Erythroblast (primary cell): ENCODE data around the gene PLD2.
A peak's percentile ranks its signal among the peaks of the same experiment; 100 is the strongest.

Source experiments
- DNase-seq, 2 experiments: peaks; one replicate each; lab custom pipeline; 2025; lab: John Stamatoyannopoulos, UW
- GATA1 ChIP-seq: IDR thresholded peaks from 2 replicates; pipeline ENCODE4 v1.6.1; 2011; ENCODE audit warnings: low read depth, mild to moderate bottlenecking, control low read depth, low read length, moderate library complexity
- POLR2A ChIP-seq: IDR thresholded peaks from 2 replicates; pipeline ENCODE4 v1.6.1; 2011; ENCODE audit warnings: mild to moderate bottlenecking, low read length

PLD2 gene, protein sequence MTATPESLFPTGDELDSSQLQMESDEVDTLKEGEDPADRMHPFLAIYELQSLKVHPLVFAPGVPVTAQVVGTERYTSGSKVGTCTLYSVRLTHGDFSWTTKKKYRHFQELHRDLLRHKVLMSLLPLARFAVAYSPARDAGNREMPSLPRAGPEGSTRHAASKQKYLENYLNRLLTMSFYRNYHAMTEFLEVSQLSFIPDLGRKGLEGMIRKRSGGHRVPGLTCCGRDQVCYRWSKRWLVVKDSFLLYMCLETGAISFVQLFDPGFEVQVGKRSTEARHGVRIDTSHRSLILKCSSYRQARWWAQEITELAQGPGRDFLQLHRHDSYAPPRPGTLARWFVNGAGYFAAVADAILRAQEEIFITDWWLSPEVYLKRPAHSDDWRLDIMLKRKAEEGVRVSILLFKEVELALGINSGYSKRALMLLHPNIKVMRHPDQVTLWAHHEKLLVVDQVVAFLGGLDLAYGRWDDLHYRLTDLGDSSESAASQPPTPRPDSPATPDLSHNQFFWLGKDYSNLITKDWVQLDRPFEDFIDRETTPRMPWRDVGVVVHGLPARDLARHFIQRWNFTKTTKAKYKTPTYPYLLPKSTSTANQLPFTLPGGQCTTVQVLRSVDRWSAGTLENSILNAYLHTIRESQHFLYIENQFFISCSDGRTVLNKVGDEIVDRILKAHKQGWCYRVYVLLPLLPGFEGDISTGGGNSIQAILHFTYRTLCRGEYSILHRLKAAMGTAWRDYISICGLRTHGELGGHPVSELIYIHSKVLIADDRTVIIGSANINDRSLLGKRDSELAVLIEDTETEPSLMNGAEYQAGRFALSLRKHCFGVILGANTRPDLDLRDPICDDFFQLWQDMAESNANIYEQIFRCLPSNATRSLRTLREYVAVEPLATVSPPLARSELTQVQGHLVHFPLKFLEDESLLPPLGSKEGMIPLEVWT

GRCh38 chr17:4806777-4807604 lies at the start of gene PLD2:
Gene PLD2 (plus strand): TSS chr17:4807152. CDS start chr17:4807773, 621 bp downstream.
- DNase-seq, result peak; percentile 81 to 86
- TF ChIP-seq POLR2A (no peak), GATA1 (no peak)

DNA sequence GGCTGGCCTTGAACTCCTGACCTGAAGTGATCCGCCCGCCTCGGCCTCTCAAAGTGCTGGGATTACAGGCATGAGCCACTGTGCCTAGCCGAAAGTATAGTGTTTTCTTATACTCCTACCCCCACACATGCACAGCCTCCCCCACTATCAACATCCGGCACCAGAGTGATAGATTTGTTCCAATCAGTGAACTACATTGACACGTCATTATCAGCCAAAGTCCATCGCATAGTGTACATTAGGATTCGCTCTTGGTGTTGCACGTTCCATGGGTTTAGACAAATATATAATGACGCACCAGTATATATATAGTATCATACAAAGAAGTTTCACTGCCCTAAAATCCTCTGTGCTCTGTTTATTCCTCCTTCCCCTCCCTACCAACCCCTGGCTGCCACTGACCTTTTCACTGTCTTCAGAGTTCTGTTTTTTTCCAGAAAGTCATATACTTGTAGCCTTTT lies 47.1 kb upstream of the PLD2 start:
- TF ChIP-seq POLR2A, result no peak
- TF ChIP-seq GATA1, result no peak
- no peak for DNase-seq

DNA sequence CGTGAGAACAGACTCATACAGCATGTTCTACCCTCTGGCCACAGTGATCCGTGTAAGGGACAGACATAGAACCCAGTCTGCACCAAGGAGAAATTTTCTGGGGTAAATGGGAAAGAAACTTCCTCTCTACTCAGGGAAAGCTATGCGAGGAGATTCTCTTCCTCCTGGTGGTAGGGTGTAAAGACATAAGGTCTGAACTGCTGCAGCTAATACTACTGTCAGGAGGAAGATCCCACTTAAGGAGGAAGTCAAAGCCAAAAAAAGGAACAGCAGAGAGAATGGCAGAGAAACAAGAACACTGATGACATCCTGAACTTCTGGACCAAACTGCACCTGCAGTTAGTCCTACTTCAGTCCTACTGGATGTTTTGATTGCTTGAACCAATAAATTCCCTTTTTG lies 42.4 kb upstream of the PLD2 start:
- no peak for DNase-seq
- TF ChIP-seq GATA1 (no peak), POLR2A (no peak)

DNA sequence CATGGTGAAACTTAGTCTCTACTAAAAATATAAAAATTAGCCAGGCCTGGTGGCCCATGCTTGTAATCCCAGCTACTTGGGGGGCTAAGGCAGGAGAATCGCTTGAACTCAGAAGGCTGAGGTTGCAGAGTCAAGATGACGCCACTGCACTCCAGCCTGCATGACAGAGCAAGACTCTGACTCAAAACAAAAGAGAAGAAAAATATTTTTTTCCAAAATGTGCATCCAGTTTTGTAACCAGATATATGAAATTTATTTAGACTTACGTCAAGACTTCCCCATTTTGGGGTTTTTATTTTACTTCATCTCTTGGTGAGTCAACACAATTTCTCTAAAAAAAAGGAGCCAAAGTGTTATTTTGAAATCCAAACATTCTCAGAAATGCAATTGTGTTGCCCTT lies 40.8 kb upstream of the PLD2 start:
- no peak for TF ChIP-seq POLR2A
- no peak for TF ChIP-seq GATA1
- DNase-seq, result no peak

- no peak for TF ChIP-seq POLR2A
- no peak for TF ChIP-seq GATA1
- DNase-seq, result no peak
Observed at GRCh38 chr17:4766723-4767122, 40.2 kb upstream of the PLD2 start.

DNA sequence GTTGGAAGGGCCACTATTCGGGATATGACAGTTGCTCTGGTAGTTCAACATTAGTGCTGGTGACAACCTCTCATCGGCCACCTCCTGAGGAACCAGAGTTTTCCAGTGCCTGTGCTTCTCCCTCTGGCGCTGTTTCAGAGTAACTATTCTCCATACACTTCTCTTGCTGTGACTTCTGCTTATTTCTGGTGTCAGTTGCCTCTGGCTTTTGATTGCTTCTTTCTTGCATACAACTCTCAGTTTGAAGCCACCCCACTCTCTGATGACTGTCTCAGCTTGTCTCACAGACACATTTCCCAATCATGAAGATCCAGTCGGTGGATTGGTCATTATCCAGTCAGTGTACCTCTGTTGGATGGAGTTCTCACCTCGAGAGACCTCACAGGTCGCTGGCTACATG lies 38.7 kb upstream of the PLD2 start:
- no peak for TF ChIP-seq POLR2A
- no peak for TF ChIP-seq GATA1
- DNase-seq, result no peak

GRCh38 chr17:4769628-4770027 lies 37.3 kb upstream of the PLD2 start:
- TF ChIP-seq POLR2A, result no peak
- TF ChIP-seq GATA1, result no peak
- DNase-seq, result no peak

GRCh38 chr17:4771519-4772234 lies 35.3 kb upstream of the PLD2 start, which contains the start of gene TM4SF5:
Gene TM4SF5 (plus strand): TSS chr17:4771886. CDS start chr17:4771923, 37 bp downstream.
- DNase-seq, result no peak
- TF ChIP-seq GATA1 (no peak), POLR2A (no peak)

DNA sequence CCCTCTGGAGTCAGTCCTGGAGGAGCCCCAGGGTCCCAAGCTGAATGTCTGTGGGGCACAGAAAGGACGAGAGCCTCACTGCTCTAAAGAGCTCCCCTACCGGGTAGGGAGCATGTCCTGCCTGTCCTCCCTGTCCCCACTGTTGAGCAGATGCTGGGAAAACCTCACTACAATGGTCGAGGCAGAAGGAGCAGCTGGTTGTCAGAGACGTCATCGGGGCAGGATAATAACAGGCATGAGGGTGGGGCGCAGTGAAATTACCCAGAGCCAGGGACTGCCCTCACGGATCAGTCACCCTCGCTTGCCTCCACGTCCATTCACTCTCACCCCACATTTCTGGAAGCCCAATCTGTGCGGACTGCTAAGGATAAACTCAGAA lies 34.7 kb upstream of the PLD2 start:
- DNase-seq, result no peak
- TF ChIP-seq GATA1 (no peak), POLR2A (no peak)

GRCh38 chr17:4777969-4778760 lies 28.8 kb upstream of the PLD2 start:
- TF ChIP-seq GATA1 (no peak), POLR2A (no peak)

GRCh38 chr17:4780325-4780955 lies 26.5 kb upstream of the PLD2 start:
- TF ChIP-seq POLR2A, result no peak
- no peak for TF ChIP-seq GATA1
- DNase-seq, result no peak

More at GRCh38 chr17:4777969-4778760, 28.8 kb upstream of the PLD2 start:
- DNase-seq, result no peak
